ENCODE results near the gene IPO5. TPM values are rescaled to one million over a fixed set of nuclear protein-coding genes. Genes with fewer than 3 reads are reported as not detected.

IPO5 gene
- total RNA-seq, 2 experiments from 2014 or later, result 62.2 to 73.3 TPM

- peak overlapping the region; percentile 96 for H3K4me3 Mint-ChIP-seq
- intact Hi-C loops (cut with DNase I, micrococcal nuclease), result loop anchor here in 1 of 2 experiments (2.0 to 5.0 kb wide), 2 partner anchors 544 to 598 kb away; partner anchors contain the start of genes RAP2A and STK24
- peaks cover 64% of the 10 kb centered on the region for H3K4me1 Mint-ChIP-seq (ENCODE audit: low read depth)
- H3K9me3 Mint-ChIP-seq, result no peaks in the 10 kb centered on the region
- DNase-seq (no peak), ATAC-seq (ENCODE audit: poor library complexity) (no peak)
- H3K4me1 ChIP-seq (ENCODE audit: insufficient read depth, low read length), result peaks cover 15% of the 10 kb centered on the region
- no peaks in the 10 kb centered on the region for H3K9me3 ChIP-seq (ENCODE audit: control insufficient read depth in 1 of 2, insufficient read depth in 1 of 2, low read length in 2 of 2)
- no peaks in the 10 kb centered on the region for H3K27me3 ChIP-seq (ENCODE audit: control insufficient read depth in 1 of 2, insufficient read depth in 2 of 2, low read length in 2 of 2)
- H3K27ac ChIP-seq (ENCODE audit: low read depth in 1 of 2, low read length in 2 of 2), result no peak overlapping the region
- H3K27me3 Mint-ChIP-seq, result no peaks in the 10 kb centered on the region
- no peaks in the 10 kb centered on the region for H3K36me3 ChIP-seq (ENCODE audit: insufficient read depth, low read length)
- CTCF ChIA-PET, result no interaction called here
- H3K36me3 Mint-ChIP-seq (ENCODE audit: low read depth), result peaks cover 29% of the 10 kb centered on the region
- TF ChIP-seq CTCF (IDR thresholded peaks at IDR 0.05), result no peak
- POLR2A ChIA-PET, result no interaction called here
- no peak overlapping the region for H3K4me3 ChIP-seq (ENCODE audit: low read length)
- H3K27ac Mint-ChIP-seq, result peak overlapping the region; percentile 92
Measured at GRCh38 chr13:97979051-97979450, 25.6 kb downstream of the IPO5 start.

- POLR2A ChIA-PET, result no interaction called here
- CTCF ChIA-PET, result no interaction called here
- H3K9me3 Mint-ChIP-seq, result no peaks in the 10 kb centered on the region
- Histone ChIP-seq H3K9me3 (ENCODE audit: control insufficient read depth in 1 of 2, insufficient read depth in 1 of 2, low read length in 2 of 2) (no peaks in the 10 kb centered on the region), H3K36me3 (ENCODE audit: insufficient read depth, low read length) (peaks cover 3% of the 10 kb centered on the region), H3K4me1 (ENCODE audit: insufficient read depth, low read length) (peaks cover 15% of the 10 kb centered on the region), H3K4me3 (ENCODE audit: low read length) (no peak overlapping the region), H3K27ac (ENCODE audit: low read depth in 1 of 2, low read length in 2 of 2) (no peak overlapping the region), H3K27me3 (ENCODE audit: control insufficient read depth in 1 of 2, insufficient read depth in 2 of 2, low read length in 2 of 2) (no peaks in the 10 kb centered on the region)
- no peak for TF ChIP-seq CTCF (IDR thresholded peaks at IDR 0.05)
- peaks cover 34% of the 10 kb centered on the region for H3K36me3 Mint-ChIP-seq (ENCODE audit: low read depth)
- intact Hi-C loops (cut with DNase I, micrococcal nuclease), result loop anchor here in 1 of 2 experiments (2.0 to 5.0 kb wide), 2 partner anchors 545 to 598 kb away; partner anchors contain the start of genes RAP2A and STK24
- no peak overlapping the region for H3K4me3 Mint-ChIP-seq
- H3K27ac Mint-ChIP-seq, result no peak overlapping the region
- peaks cover 63% of the 10 kb centered on the region for H3K4me1 Mint-ChIP-seq (ENCODE audit: low read depth)
- no peak for ATAC-seq (ENCODE audit: poor library complexity)
- DNase-seq, result no peak
- no peaks in the 10 kb centered on the region for H3K27me3 Mint-ChIP-seq
Measured at GRCh38 chr13:97979556-97979955, 26.1 kb downstream of the IPO5 start.

GRCh38 chr13:97982286-97982685 is 28.8 kb downstream of the IPO5 start:
- POLR2A ChIA-PET, result no interaction called here
- no peaks in the 10 kb centered on the region for H3K9me3 ChIP-seq (ENCODE audit: control insufficient read depth in 1 of 2, insufficient read depth in 1 of 2, low read length in 2 of 2)

More at GRCh38 chr13:97982286-97982685, 28.8 kb downstream of the IPO5 start:
- ATAC-seq (ENCODE audit: poor library complexity) (no peak), DNase-seq (no peak)
- H3K36me3 Mint-ChIP-seq (ENCODE audit: low read depth), result peaks cover 50% of the 10 kb centered on the region
- Histone ChIP-seq H3K27ac (ENCODE audit: low read depth in 1 of 2, low read length in 2 of 2) (no peak overlapping the region), H3K4me3 (ENCODE audit: low read length) (no peak overlapping the region), H3K4me1 (ENCODE audit: insufficient read depth, low read length) (peaks cover 4% of the 10 kb centered on the region), H3K27me3 (ENCODE audit: control insufficient read depth in 1 of 2, insufficient read depth in 2 of 2, low read length in 2 of 2) (no peaks in the 10 kb centered on the region), H3K36me3 (ENCODE audit: insufficient read depth, low read length) (peaks cover 28% of the 10 kb centered on the region)
- no peaks in the 10 kb centered on the region for H3K9me3 Mint-ChIP-seq
- H3K27ac Mint-ChIP-seq, result no peak overlapping the region
- no peak overlapping the region for H3K4me3 Mint-ChIP-seq
- no peaks in the 10 kb centered on the region for H3K27me3 Mint-ChIP-seq
- intact Hi-C loops (cut with DNase I, micrococcal nuclease), result no loop called here
- CTCF ChIA-PET, result no interaction called here
- TF ChIP-seq CTCF (IDR thresholded peaks at IDR 0.05), result no peak
- H3K4me1 Mint-ChIP-seq (ENCODE audit: low read depth), result peaks cover 48% of the 10 kb centered on the region
